HG02571 (cell line): ENCODE results near the gene FBXO8.

ENCODE experiments used
- ATAC-seq: cut with Tn5 transposase; IDR thresholded peaks from one replicate; pipeline ENCODE4 v1.9.1; 2021; ENCODE audit warnings: mild to moderate bottlenecking, moderate library complexity; ENCODE audit not compliant: unreplicated experiment

The FBXO8 gene

GRCh38 chr4:174210952-174211490, 72.4 kb downstream of the FBXO8 start:
- ATAC-seq = no peak

- ATAC-seq = no peak
Observed at GRCh38 chr4:174210354-174210753, 73.1 kb downstream of the FBXO8 start.

DNA sequence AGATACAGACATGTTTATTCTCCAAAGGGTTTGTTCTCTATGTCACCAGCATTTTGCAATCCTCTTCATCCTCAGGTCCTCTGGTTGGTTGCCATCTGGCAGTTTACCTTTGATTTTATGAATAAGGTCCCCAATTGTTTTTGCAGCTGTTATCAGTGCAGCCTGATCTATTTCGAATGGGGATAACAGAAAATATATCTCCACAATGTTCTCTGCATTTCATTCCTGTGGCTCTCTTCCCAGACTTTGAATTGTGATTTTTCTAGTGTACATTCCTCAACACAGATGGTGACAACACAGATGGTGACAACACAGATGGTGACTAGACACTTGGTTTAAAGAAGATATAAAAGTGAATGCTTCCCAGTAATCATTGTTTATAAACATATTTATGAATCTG, 74.1 kb downstream of the FBXO8 start:
- ATAC-seq = no peak

GRCh38 chr4:174207367-174207766, 76.1 kb downstream of the FBXO8 start:
- ATAC-seq = no peak

DNA sequence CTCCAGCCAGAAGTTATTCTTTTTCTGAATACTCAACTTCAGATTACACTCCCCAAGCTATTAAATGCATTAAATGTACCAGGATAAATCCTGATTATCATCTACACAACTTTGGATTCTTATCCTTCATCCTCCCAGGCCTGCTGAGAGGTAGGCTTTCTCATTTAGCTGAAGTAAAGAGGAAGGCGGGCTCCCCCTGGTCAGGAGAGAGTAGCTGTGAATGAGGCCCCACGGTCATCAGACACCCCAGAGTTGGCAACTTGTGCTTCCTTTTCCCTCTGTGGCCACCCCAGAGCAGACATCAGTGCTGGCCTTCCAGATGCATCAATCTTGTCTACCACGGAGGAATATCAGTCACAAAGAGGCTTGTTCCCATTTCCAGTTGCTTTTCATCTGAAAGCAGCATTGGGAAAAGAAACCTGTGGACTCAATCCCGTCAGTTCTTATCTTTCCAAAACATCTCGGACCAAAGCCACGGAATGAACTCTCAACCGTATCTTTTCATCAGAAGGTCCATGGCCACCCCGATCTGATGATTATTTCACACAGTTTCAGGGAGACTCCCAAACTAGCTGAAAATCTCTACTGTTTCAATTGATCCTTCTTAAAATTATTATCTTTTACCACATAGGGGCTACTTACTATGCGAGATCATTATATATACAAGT, 79.2 kb downstream of the FBXO8 start:
- no peak for ATAC-seq

GRCh38 chr4:174201871-174202270, 81.6 kb downstream of the FBXO8 start:
- ATAC-seq = no peak

GRCh38 chr4:174199735-174200134, 83.7 kb downstream of the FBXO8 start:
- ATAC-seq = no peak

DNA sequence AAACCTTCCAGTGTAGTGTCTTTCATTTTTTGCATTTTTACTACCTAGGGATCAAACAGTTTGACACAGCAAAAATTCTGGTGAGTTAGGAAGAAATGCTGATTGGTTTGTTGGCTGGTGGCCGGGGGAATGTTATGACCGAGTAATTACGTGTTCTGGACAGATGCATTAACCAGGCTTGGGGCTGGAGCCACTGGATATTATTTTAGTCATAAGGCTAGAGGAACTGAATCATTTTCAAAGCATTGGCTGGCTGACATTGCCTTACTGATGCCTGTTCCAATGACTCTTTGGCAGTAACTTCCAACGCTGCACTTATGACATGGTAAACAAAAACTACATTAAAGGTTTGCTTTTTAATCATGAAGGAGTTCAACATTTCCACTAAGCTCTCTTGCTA, 84.6 kb downstream of the FBXO8 start:
- ATAC-seq = no peak

DNA sequence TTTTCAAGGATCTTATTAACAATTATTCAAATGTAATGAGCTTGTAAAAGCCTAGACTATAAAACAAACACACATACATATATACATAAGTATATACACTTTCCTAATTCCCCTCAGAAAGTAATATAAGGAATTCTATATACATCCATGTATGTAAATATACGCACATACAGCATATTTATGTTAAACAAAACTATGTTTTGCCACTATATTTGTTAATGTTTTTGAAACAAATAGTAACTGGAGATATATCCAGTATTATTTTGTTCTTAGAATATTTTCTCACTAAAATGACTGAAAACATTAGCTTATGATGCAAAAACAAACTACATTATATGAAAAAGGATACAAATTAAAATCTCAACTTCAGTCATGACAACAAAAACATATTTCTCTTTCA, 85.1 kb downstream of the FBXO8 start:
- ATAC-seq = no peak

DNA sequence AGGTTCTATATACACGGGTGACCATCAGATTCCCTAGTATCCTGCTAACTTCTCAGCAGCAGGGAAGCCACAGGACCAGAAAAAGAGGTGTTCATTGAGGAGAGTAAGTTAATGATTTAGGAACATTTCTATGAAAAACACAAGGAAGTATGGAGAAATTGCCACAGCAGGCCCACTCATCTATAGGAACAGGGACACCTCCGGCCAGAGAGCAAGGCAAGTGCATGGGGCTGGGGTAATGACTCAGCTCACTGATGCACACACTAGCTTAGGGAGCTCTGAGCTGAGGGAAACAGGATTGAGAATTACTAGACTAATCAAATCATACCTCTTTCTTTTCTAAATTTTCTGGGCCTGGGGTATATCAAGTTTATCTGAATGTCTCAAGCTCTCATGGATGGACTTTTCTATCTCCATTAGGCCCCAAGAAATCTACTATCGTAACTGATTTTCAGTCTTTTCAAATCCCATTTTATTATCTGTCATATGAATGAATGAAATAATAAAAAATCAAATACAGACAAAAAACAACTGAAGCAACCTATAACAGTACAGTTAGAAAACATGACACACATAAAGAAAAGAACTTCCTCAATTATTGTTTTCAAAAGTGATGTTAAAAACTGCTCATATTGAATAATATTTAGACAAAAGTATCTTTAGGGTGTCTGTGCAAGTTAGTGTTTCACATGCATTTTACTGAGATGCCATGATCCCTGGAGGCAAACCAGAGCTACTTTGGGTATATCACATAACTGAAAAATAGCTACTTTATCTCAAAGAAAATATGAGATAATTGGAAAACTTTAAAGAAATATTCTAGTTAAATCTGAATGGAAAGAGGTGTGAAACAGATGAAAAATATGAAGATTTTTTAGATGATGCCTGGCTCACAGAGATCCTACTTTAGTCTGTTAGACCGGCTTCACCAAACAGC, 89.8 kb downstream of the FBXO8 start:
- no peak for ATAC-seq

- ATAC-seq = no peak
Observed at GRCh38 chr4:174192943-174193342, 90.5 kb downstream of the FBXO8 start.

DNA sequence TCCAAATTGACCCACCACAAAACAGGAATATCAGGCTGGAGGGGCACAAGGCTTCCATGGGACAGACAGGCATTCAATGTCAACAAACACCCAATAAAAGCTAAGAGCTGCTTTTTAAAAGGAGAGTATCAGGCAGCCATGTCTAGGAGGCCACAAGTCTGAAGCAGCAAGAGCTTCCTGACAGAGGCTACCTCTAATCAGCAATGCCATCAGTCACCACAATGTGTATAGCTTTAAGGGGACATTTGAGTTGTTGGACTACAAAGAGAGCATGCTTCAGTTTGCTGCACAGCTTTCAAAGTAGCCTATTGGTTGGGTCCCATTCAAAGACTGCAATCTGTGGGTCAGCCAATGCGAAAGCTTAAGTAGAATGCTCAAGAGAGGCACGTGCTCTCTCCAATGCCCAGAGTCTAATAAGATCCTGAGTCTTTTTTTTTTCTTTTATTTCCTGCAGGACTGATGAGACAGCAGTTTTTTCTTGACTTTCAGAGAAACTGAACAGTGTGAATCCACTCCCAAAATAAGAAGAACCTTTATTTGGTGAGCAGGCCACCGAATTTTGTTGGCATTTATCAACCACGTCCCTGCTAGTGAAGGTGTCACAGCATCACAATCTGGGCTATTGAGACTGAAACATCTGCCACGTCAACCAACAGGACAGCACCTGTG, 92.5 kb downstream of the FBXO8 start:
- no peak for ATAC-seq

DNA sequence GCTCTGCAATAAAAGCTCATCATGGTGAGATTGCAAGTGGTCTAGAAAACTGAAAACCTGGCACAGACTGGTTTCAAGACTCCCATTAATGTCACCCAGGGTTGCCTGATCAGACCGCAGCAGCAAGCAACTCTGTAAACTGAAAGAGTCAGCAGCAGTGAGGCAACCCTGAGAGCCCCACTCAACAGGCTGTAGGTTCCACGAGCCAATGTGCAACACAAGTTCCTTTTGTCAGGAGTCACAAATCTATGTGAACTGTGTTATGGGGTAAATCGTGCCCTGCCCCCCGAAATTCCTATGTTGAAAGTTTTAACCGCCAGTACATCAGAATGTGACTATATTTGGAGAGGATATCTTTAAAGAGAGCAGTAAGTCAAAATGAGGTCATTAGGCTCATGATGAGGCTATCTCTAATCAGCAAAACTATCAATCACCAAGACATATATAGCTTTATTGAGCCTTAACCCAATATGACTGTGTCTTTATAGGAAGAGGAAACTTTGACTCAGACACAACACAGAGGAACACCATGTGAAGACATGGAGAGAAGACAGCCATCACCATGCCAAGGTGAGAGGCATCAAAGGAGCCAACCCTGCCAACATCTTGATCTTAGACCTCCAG, 94.0 kb downstream of the FBXO8 start:
- no peak for ATAC-seq
